Ishikawa (cell line): Measurements from ENCODE around the gene LRRC8C.

ENCODE experiments used
- CEBPB ChIP-seq: IDR thresholded peaks from 2 replicates; pipeline ENCODE4 v1.6.1; 2012
- RAD21 ChIP-seq: IDR thresholded peaks from 2 replicates; pipeline ENCODE4 v1.6.1; 2012; ENCODE audit warnings: low read depth
- TAF1 ChIP-seq: IDR thresholded peaks from 2 replicates; pipeline ENCODE4 v1.6.1; 2012; ENCODE audit warnings: low read depth, mild to moderate bottlenecking
- TF ChIP-seq, protein P1 (sequence below): IDR thresholded peaks from 2 replicates; pipeline ENCODE4 v1.6.1; 2012

DNA sequence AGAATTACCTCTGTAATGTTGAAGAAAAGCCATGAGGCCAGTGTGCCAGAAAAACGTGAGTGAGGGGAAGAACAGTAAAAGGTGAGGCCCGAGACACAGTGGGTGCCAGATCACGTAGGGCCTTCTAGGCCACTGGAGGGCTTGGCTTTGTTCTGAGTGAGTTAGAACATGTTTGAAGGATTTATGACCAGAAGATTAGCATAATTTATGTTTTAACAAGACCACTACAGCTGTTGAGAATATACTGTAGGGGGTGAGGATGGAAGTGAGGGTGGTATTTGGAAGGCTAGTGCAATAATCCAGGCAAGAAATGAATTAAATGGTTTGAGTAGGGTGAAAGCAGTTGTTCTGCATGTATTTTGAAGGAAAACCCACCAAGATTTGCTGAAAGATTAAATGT lies 56.3 kb downstream of the LRRC8C start:
- TF ChIP-seq TAF1 (no peak), RAD21 (no peak), CEBPB (no peak)
- TF ChIP-seq, protein P1, sequence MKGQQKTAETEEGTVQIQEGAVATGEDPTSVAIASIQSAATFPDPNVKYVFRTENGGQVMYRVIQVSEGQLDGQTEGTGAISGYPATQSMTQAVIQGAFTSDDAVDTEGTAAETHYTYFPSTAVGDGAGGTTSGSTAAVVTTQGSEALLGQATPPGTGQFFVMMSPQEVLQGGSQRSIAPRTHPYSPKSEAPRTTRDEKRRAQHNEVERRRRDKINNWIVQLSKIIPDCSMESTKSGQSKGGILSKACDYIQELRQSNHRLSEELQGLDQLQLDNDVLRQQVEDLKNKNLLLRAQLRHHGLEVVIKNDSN: no peak
